ENCODE results near the gene ARNT2.

Gene ARNT2

GRCh38 chr15:80396096-80396495 lies 8.1 kb upstream of the ARNT2 start:
- H3K4me3 ChIP-seq (ENCODE audit: low read depth, low read length), result no peak overlapping the region
- TF ChIP-seq CTCF (IDR thresholded peaks at IDR 0.05; ENCODE audit: low read depth, low read length), result no peak

DNA sequence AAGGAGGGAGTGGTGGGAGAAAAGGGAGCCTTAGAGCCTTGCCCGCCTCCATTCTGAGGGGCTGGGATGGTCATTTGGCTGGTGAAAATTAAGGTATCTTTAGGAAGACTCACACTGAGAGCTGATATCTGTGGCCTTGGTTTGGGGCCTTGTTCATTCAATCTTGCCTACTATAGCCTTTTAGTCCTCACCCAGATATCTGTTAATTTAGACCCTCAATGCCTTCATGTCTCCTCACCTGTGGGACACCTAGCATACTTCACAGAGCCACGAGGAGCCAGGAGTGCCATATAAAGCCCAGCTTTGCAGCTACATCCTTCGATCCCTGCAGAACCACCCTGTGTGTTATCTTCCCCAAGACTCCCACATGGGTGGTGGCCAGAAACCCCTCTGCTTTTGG lies 4.7 kb upstream of the ARNT2 start:
- no peak overlapping the region for H3K4me3 ChIP-seq (ENCODE audit: low read depth, low read length)
- TF ChIP-seq CTCF (IDR thresholded peaks at IDR 0.05; ENCODE audit: low read depth, low read length), result no peak

- no peak for TF ChIP-seq CTCF (IDR thresholded peaks at IDR 0.05; ENCODE audit: low read depth, low read length)
- no peak overlapping the region for H3K4me3 ChIP-seq (ENCODE audit: low read depth, low read length)
Observed at GRCh38 chr15:80401456-80401855, 2.7 kb upstream of the ARNT2 start.

DNA sequence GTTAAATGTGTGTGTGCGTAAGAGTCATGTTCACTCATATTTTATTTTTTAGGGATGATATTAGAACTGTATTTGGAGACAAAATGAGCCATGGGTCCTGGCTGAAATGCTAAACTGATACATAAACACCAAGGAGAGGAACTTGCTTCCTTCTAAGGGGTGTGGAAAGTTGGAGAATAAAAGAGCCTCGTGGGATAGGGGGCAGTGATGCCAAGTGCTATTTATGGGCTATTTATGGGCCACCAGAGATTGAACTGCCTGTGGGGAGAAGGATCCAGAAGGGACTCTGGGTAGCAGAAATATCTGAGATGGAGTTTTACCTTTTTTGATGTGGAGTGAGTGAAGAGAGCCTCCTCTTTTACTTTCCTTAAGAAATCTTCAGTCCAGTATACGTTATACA lies 1.8 kb upstream of the ARNT2 start:
- TF ChIP-seq CTCF (IDR thresholded peaks at IDR 0.05; ENCODE audit: low read depth, low read length), result no peak
- no peak overlapping the region for H3K4me3 ChIP-seq (ENCODE audit: low read depth, low read length)

DNA sequence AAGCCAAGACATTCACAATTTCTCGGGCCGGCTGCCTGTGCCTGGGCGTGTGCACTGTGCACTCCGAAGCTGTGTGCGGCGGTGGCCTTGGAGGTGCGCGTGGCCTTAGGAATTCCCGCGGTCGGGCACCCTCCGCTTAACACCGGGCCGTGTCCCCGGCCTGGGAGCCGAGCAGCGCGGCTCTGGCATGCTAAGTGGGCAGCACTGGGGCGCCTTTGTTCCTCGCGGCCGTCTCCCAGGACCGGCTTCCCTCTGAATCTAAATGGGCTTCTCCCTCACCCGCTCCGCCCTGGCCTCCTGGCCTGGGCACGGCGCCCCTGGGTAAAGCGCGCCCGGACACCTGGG lies 498 bp upstream of the ARNT2 start:
- peak overlapping the region; percentile 66 for H3K4me3 ChIP-seq (ENCODE audit: low read depth, low read length)
- TF ChIP-seq CTCF (IDR thresholded peaks at IDR 0.05; ENCODE audit: low read depth, low read length), result no peak

GRCh38 chr15:80404761-80405553 lies 775 bp downstream of the ARNT2 start:
- no peak for TF ChIP-seq CTCF (IDR thresholded peaks at IDR 0.05; ENCODE audit: low read depth, low read length)
- H3K4me3 ChIP-seq (ENCODE audit: low read depth, low read length), result peak overlapping the region; percentile 66

GRCh38 chr15:80405554-80405850 lies 1.3 kb downstream of the ARNT2 start:
- TF ChIP-seq CTCF (IDR thresholded peaks at IDR 0.05; ENCODE audit: low read depth, low read length), result no peak
- peak overlapping the region; percentile 66 for H3K4me3 ChIP-seq (ENCODE audit: low read depth, low read length)
